SK-N-SH (cell line): ENCODE data around the gene TMEM51. TPM values are rescaled to one million over a fixed set of nuclear protein-coding genes. Genes with fewer than 3 reads are reported as not detected.

Experiments used
- CHD2 ChIP-seq: fragments of 150-350 bp; IDR thresholded peaks from 2 replicates; pipeline ENCODE4 v1.6.1; 2018; ENCODE audit warnings: low read length; ENCODE audit not compliant: partially characterized antibody
- CTCF ChIP-seq: fragments of 200-600 bp; sonication (generic); IDR thresholded peaks from 2 replicates; pipeline ENCODE4 v1.6.1; 2017; ENCODE audit warnings: antibody characterized with exemption, mild to moderate bottlenecking, moderate library complexity
- ELF1 ChIP-seq: IDR thresholded peaks from 2 replicates; pipeline ENCODE4 v1.4.0; 2012
- FOXM1 ChIP-seq: IDR thresholded peaks from 2 replicates; pipeline ENCODE4 v1.4.0; 2012; ENCODE audit warnings: low read depth, mild to moderate bottlenecking
- JUND ChIP-seq: IDR thresholded peaks from 2 replicates; pipeline ENCODE4 v1.4.0; 2012
- MEF2A ChIP-seq: IDR thresholded peaks from 2 replicates; pipeline ENCODE4 v1.4.0; 2012; ENCODE audit warnings: low read depth, borderline replicate concordance
- NRF1 ChIP-seq: IDR thresholded peaks from 2 replicates; pipeline ENCODE4 v1.6.1; 2012; ENCODE audit warnings: low read depth, mild to moderate bottlenecking, low read length
- PBX3 ChIP-seq: IDR thresholded peaks from 2 replicates; pipeline ENCODE4; 2012
- RAD21 ChIP-seq: IDR thresholded peaks from 2 replicates; pipeline ENCODE4 v1.6.1; 2012; ENCODE audit warnings: mild to moderate bottlenecking, low read length
- RCOR1 ChIP-seq: fragments of 150-350 bp; IDR thresholded peaks from 2 replicates; pipeline ENCODE4 v1.6.1; 2017; ENCODE audit warnings: antibody characterized with exemption, low read length
- REST ChIP-seq: IDR thresholded peaks from 2 replicates; pipeline ENCODE4 v1.6.1; 2012; ENCODE audit warnings: mild to moderate bottlenecking, low read depth, low read length, moderate library complexity
- RFX5 ChIP-seq: IDR thresholded peaks from 2 replicates; pipeline ENCODE4 v1.6.1; 2012; ENCODE audit warnings: mild to moderate bottlenecking, improper control_type of control experiment, low read length
- RXRA ChIP-seq: IDR thresholded peaks from 2 replicates; pipeline ENCODE4 v1.4.0; 2012; ENCODE audit warnings: low read depth, mild to moderate bottlenecking, borderline replicate concordance
- SIN3A ChIP-seq: IDR thresholded peaks from 2 replicates; pipeline ENCODE4 v1.6.1; 2012; ENCODE audit warnings: low read depth, mild to moderate bottlenecking, low read length, moderate library complexity, borderline replicate concordance
- SMC3 ChIP-seq: IDR thresholded peaks from 2 replicates; pipeline ENCODE4 v1.6.1; 2012; ENCODE audit warnings: low read depth, low read length, improper control_type of control experiment
- TCF12 ChIP-seq: IDR thresholded peaks from 2 replicates; pipeline ENCODE4 v1.4.0; 2012
- TEAD4 ChIP-seq: IDR thresholded peaks from 2 replicates; pipeline ENCODE4 v1.4.0; 2012; ENCODE audit warnings: mild to moderate bottlenecking, borderline replicate concordance; ENCODE audit not compliant: insufficient read depth
- YY1 ChIP-seq: IDR thresholded peaks from 2 replicates; pipeline ENCODE4 v1.4.0; 2012; ENCODE audit warnings: low read depth, mild to moderate bottlenecking
- ZBTB33 ChIP-seq: IDR thresholded peaks from 2 replicates; pipeline ENCODE4 v1.4.0; 2012; ENCODE audit warnings: low read depth, borderline replicate concordance
- polyA plus RNA-seq, 3 experiments: library from polyadenylated mRNA; depleted of rRNA; stranded (reverse); fragments of >200 nt; gene quantifications; 2 replicates each; pipeline ENCODE4 v1.2.3, GENCODE V29; 2012
- TF ChIP-seq, protein P1 (sequence below): IDR thresholded peaks from 2 replicates; pipeline ENCODE4 v1.4.0; 2012; ENCODE audit warnings: low read depth, borderline replicate concordance
- TF ChIP-seq, protein P2 (sequence below): fragments of 150-350 bp; IDR thresholded peaks from 2 replicates; pipeline ENCODE4 v1.6.1; 2017; ENCODE audit warnings: antibody characterized with exemption, low read length, low read depth, borderline replicate concordance

Gene TMEM51
- polyA plus RNA-seq, 1 of the 3 experiments (the other 2 are of a cell fraction), result 25.6 TPM

DNA sequence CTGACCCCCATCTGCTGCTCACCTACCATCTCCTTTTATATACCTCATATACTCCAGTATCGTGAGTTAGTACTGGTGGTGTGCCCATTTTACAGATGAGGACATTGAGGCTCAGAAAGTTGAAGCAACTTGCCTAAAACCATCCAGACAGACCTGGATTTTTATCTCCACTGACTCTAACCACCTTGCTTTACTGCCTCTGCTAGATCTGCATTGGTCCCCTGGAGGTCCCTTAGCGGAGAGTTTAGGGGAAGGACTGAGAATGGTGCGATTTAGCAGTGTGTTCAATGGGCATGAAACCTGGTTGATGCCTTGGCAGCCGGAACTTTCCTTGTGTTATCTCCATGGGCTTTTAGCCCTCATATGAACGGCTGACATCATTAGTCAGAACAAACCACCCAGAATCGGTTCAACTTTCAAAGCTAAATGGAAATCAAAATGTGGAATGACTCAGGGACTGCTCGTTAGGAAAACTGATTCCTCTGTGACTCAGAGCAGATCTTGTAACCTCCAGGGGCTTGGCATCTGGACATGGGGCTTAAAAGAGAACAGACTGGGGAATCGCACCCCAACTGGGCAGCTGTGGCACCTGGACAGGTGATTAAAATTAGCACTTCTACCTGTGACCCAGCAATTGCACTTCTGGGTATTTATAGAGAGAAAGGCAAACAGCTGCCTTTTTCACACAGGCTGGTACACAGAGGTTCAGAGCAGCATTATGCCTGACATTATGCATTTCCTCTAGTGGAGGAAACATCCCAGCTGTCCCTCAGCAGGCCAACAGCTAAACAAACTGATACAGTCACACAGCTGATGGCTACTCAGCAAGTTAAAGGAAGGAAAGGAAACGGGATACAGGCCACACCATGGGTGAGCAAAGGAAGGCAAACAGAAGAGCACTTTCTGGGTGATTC lies 25.3 kb downstream of the TMEM51 start (continued):
- TF ChIP-seq ZBTB33, result peak; percentile 53; the same call in 1 of the 2 replicates
- TF ChIP-seq, protein P1, sequence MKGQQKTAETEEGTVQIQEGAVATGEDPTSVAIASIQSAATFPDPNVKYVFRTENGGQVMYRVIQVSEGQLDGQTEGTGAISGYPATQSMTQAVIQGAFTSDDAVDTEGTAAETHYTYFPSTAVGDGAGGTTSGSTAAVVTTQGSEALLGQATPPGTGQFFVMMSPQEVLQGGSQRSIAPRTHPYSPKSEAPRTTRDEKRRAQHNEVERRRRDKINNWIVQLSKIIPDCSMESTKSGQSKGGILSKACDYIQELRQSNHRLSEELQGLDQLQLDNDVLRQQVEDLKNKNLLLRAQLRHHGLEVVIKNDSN, result no peak
- no peak for TF ChIP-seq ELF1
- TF ChIP-seq NRF1, result no peak
- no peak for TF ChIP-seq RFX5
- no peak for TF ChIP-seq CHD2
- peak; percentile 79 for TF ChIP-seq PBX3
- TF ChIP-seq MEF2A, result no peak
- TF ChIP-seq REST, result 0 out of 2 replicates have a peak, but pooled peaks have one; percentile 17
- no peak for TF ChIP-seq RAD21
- peak; percentile 75; the same call in 1 of the 2 replicates for TF ChIP-seq TEAD4
- peak; percentile 41; the same call in 1 of the 2 replicates for TF ChIP-seq SIN3A
- peak; percentile 94 for TF ChIP-seq JUND
- no peak for TF ChIP-seq SMC3
- TF ChIP-seq, protein P2, sequence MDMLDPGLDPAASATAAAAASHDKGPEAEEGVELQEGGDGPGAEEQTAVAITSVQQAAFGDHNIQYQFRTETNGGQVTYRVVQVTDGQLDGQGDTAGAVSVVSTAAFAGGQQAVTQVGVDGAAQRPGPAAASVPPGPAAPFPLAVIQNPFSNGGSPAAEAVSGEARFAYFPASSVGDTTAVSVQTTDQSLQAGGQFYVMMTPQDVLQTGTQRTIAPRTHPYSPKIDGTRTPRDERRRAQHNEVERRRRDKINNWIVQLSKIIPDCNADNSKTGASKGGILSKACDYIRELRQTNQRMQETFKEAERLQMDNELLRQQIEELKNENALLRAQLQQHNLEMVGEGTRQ, result no peak
- no peak for TF ChIP-seq CTCF
- peak; percentile 53; the same call in 1 of the 2 replicates for TF ChIP-seq RCOR1
- peak; percentile 46; the same call in 1 of the 2 replicates for TF ChIP-seq YY1
- TF ChIP-seq RXRA, result peak; percentile 79; the same call in 1 of the 2 replicates
- TF ChIP-seq TCF12, result peak; percentile 98
- peak; percentile 80 for TF ChIP-seq FOXM1
